Mammary epithelial cell (primary cell): Measurements from ENCODE around the gene TUFT1.

ENCODE experiments used
- EZH2 ChIP-seq: IDR thresholded peaks from 2 replicates; pipeline ENCODE4 v1.6.1; 2012; ENCODE audit warnings: low read length, inconsistent platforms, borderline replicate concordance
- TF ChIP-seq, protein P1 (sequence below), 2 donors: IDR thresholded peaks in 1 of 2; conservative IDR thresholded peaks in 1 of 2; 2 replicates each; pipeline ENCODE4 v1.5.1; 2011 to 2012; ENCODE audit warnings: inconsistent platforms in 2 of 2, low read length in 2 of 2, mild to moderate bottlenecking in 2 of 2, control low read depth in 1 of 2, low read depth in 1 of 2; ENCODE audit not compliant: insufficient read depth in 1 of 2; ENCODE audit errors: extremely low read depth in 1 of 2

DNA sequence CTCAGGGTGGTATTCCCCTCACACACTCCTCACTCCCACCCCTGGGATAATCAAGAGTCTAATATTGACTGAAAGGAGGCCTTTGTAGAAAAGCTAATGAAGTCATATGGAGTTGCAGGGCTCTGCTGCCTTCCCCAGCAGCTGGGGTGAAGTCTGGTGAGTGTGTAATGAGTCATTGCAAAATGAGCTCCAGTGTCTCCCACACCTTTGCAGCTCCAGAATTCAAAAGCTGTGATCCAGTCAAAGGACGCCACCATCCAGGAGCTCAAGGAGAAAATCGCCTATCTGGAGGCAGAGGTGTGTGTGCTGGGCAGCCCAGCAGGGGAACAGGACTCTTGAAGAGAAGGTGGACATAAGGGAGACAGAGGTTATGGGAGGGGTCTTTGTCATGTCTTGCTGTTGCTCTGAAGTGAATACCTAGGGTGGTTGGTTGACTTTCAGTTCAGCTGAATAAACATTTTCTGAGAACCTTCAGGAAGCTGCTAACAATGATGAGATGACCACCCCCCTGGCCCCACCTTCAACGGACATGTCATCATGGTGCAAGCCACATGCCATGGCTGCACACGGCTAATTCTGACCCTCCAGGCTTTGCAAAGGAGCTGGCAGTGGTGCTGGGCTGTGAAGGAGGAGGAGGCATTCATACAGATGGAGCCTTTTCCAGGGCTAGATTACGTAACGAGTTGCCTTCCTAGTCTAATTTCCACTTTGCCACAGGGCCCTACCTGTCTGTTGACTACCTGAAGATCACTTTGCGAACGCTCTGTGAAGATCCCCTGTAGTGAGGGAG lies 39.5 kb downstream of the TUFT1 start:
- TF ChIP-seq, protein P1, sequence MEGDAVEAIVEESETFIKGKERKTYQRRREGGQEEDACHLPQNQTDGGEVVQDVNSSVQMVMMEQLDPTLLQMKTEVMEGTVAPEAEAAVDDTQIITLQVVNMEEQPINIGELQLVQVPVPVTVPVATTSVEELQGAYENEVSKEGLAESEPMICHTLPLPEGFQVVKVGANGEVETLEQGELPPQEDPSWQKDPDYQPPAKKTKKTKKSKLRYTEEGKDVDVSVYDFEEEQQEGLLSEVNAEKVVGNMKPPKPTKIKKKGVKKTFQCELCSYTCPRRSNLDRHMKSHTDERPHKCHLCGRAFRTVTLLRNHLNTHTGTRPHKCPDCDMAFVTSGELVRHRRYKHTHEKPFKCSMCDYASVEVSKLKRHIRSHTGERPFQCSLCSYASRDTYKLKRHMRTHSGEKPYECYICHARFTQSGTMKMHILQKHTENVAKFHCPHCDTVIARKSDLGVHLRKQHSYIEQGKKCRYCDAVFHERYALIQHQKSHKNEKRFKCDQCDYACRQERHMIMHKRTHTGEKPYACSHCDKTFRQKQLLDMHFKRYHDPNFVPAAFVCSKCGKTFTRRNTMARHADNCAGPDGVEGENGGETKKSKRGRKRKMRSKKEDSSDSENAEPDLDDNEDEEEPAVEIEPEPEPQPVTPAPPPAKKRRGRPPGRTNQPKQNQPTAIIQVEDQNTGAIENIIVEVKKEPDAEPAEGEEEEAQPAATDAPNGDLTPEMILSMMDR (conservative IDR thresholded peaks at IDR 0.05 in 1 of 2, IDR thresholded peaks at IDR 0.05 in 1 of 2; ENCODE audit: extremely low read depth in 1 of 2, insufficient read depth in 1 of 2, low read depth in 1 of 2, low read length in 2 of 2): no peak
- TF ChIP-seq EZH2: no peak
